SW 1271 (cell line): ENCODE results near the gene GTPBP4.
"Not testable (repeated sequence)": the region's sequence is repeated elsewhere in the genome, so short reads cannot be mapped to it uniquely, and the experiment has no call there.

ENCODE experiments used
- DNase-seq, 2 experiments: peaks; one replicate each; lab custom pipeline; 2025; lab: John Stamatoyannopoulos, UW

The GTPBP4 gene

GRCh38 chr10:988667-989545, 672 bp downstream of the GTPBP4 start:
- DNase-seq: no peak

GRCh38 chr10:990808-991207, 2.6 kb downstream of the GTPBP4 start:
- no peak for DNase-seq

- DNase-seq: no peak
Measured at GRCh38 chr10:992467-992866, 4.2 kb downstream of the GTPBP4 start.

- no peak for DNase-seq
Measured at GRCh38 chr10:992871-993270, 4.6 kb downstream of the GTPBP4 start.

GRCh38 chr10:994836-995558, 6.8 kb downstream of the GTPBP4 start:
- no peak for DNase-seq

GRCh38 chr10:995559-995926, 7.3 kb downstream of the GTPBP4 start:
- no peak for DNase-seq

GRCh38 chr10:996031-996430, 7.8 kb downstream of the GTPBP4 start:
- no peak for DNase-seq

GRCh38 chr10:997266-998022, 9.2 kb downstream of the GTPBP4 start:
- DNase-seq: no peak

- no peak for DNase-seq
Measured at GRCh38 chr10:1002425-1003006, 14.3 kb downstream of the GTPBP4 start.

- DNase-seq: no peak
Measured at GRCh38 chr10:1003884-1004670, 15.8 kb downstream of the GTPBP4 start.

GRCh38 chr10:1006573-1006972, 18.3 kb downstream of the GTPBP4 start:
- DNase-seq: no peak

- no peak for DNase-seq
Measured at GRCh38 chr10:1007583-1007982, 19.3 kb downstream of the GTPBP4 start.

- no peak for DNase-seq
Measured at GRCh38 chr10:1009071-1009494, 20.8 kb downstream of the GTPBP4 start.

- not testable (repeated sequence) for DNase-seq
Measured at GRCh38 chr10:1009947-1010346, 21.7 kb downstream of the GTPBP4 start.

- DNase-seq: no peak
Measured at GRCh38 chr10:1010703-1011102, 22.5 kb downstream of the GTPBP4 start.

GRCh38 chr10:1011696-1012095, 23.5 kb downstream of the GTPBP4 start:
- no peak for DNase-seq

- DNase-seq: no peak
Measured at GRCh38 chr10:1015688-1016087, 27.5 kb downstream of the GTPBP4 start.

- DNase-seq: no peak
Measured at GRCh38 chr10:1019362-1019761, 31.1 kb downstream of the GTPBP4 start.

- DNase-seq: no peak
Measured at GRCh38 chr10:1020460-1020859, 32.2 kb downstream of the GTPBP4 start.

- no peak for DNase-seq
Measured at GRCh38 chr10:1020958-1021357, 32.7 kb downstream of the GTPBP4 start.

GRCh38 chr10:1022413-1022812, 34.2 kb downstream of the GTPBP4 start:
- no peak for DNase-seq
